Hepatocyte (in vitro differentiated cells): ENCODE results near the gene CRB3. TPM values are rescaled to one million over a fixed set of nuclear protein-coding genes. Genes with fewer than 3 reads are reported as not detected.

Source experiments
- DNase-seq: peaks from one replicate; pipeline ENCODE4 v3.0.0-alpha.2; 2016; ENCODE audit warnings: low spot score
- H2AFZ ChIP-seq: fragments of 200-600 bp; sonication (generic); 2 replicates; pipeline ENCODE4 v1.6.0; 2016; ENCODE audit warnings: antibody characterized with exemption, mild to moderate bottlenecking
- H3K27ac ChIP-seq: fragments of 200-600 bp; sonication (generic); 2 replicates; pipeline ENCODE4 v1.5.1; 2016; ENCODE audit warnings: mild to moderate bottlenecking
- H3K27me3 ChIP-seq: fragments of 200-600 bp; sonication (generic); 2 replicates; pipeline ENCODE4 v1.6.1; 2016
- H3K36me3 ChIP-seq: fragments of 200-600 bp; sonication (generic); replicated peaks from 2 replicates; pipeline ENCODE4 v1.5.1; 2016; ENCODE audit warnings: low read depth; ENCODE audit not compliant: insufficient read depth
- H3K4me1 ChIP-seq: fragments of 200-600 bp; sonication (generic); 2 replicates; pipeline ENCODE4 v1.5.1; 2016; ENCODE audit warnings: mild to moderate bottlenecking, moderate library complexity; ENCODE audit not compliant: insufficient read depth
- H3K4me2 ChIP-seq: fragments of 200-600 bp; sonication (generic); 2 replicates; pipeline ENCODE4 v1.6.0; 2016
- H3K4me3 ChIP-seq: fragments of 200-600 bp; sonication (generic); 2 replicates; pipeline ENCODE4 v1.5.1; 2016; ENCODE audit warnings: mild to moderate bottlenecking
- H3K79me2 ChIP-seq: fragments of 200-600 bp; sonication (generic); 2 replicates; pipeline ENCODE4 v1.6.0; 2017; ENCODE audit warnings: mild to moderate bottlenecking
- H3K9me2 ChIP-seq: fragments of 200-600 bp; sonication (generic); replicated peaks from 2 replicates; pipeline ENCODE4 v1.6.0; 2017; ENCODE audit warnings: mild to moderate bottlenecking; ENCODE audit not compliant: insufficient read depth
- H3K9me3 ChIP-seq: fragments of 200-600 bp; sonication (generic); 2 replicates; pipeline ENCODE4 v1.5.1; 2016; ENCODE audit warnings: low read depth, mild to moderate bottlenecking
- H4K20me1 ChIP-seq: fragments of 200-600 bp; sonication (generic); 2 replicates; pipeline ENCODE4 v1.6.0; 2016; ENCODE audit warnings: mild to moderate bottlenecking; ENCODE audit not compliant: insufficient read depth, poor library complexity, severe bottlenecking
- EZH2 ChIP-seq: fragments of 200-600 bp; sonication (generic); IDR thresholded peaks from 2 replicates; pipeline ENCODE4 v1.6.1; 2016; ENCODE audit warnings: antibody characterized with exemption, mild to moderate bottlenecking, borderline replicate concordance
- EZH2phosphoT487 ChIP-seq: fragments of 200-600 bp; sonication (generic); IDR thresholded peaks from one replicate; pipeline ENCODE4 v1.6.1; 2018; ENCODE audit warnings: antibody characterized with exemption, mild to moderate bottlenecking, low read depth, moderate library complexity; ENCODE audit not compliant: unreplicated experiment, severe bottlenecking
- WGBS: methylation state at CpG from one replicate; pipeline ENCODE4 v1.1.6; 2016; ENCODE audit warnings: low lambda C conversion rate; ENCODE audit errors: missing lambda C conversion rate; 5-methylcytosine and 5-hydroxymethylcytosine counted together
- polyA plus RNA-seq: library from polyadenylated mRNA; unstranded; fragments of >200 nt; fragmentation: Nextera tagmentation; extraction: Ambion mirVana; gene quantifications from 2 replicates; pipeline ENCODE4 v1.2.1, GENCODE V29; 2016
- total RNA-seq: library from RNA; depleted of rRNA; stranded (reverse); fragments of >200 nt; gene quantifications from 2 replicates; pipeline ENCODE4 v1.2.3, GENCODE V29; 2014
- TF ChIP-seq, protein P1 (sequence below): fragments of 200-600 bp; sonication (generic); IDR thresholded peaks from 2 replicates; pipeline ENCODE4 v1.5.1; 2016; ENCODE audit warnings: antibody characterized with exemption, mild to moderate bottlenecking; ENCODE audit not compliant: poor library complexity

Gene CRB3
- total and polyA plus RNA-seq, 2 experiments from 2014 or later: 42.5 to 71.4 TPM

DNA sequence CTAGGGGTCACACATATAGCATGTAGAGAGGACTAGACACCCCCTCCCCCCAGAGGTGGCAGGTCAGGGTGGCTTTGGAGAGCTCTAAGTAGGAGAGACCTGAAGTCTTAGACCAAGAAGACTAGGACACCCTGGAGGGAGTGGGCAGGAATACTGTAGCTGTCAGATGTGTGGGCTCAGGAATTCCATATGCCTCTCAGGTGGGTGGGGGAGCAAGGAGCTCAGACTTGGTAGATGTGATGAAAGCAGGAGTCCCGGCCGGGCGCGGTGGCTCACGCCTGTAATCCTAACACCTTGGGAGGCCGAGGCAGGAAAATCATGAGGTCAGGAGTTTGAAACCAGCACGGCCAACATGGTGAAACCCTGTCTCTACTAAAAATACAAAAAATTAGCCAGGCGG lies 1.6 kb downstream of the CRB3 start:
- Histone ChIP-seq H3K9me3 (no peaks in the 10 kb centered on the region), H3K9me2 (no peaks in the 10 kb centered on the region), H3K4me2 (peak overlapping the region; percentile 81), H3K79me2 (peaks cover 15% of the 10 kb centered on the region), H2AFZ (no peak overlapping the region), H3K27ac (no peak overlapping the region), H3K4me1 (no peaks in the 10 kb centered on the region), H4K20me1 (peaks cover 4% of the 10 kb centered on the region), H3K27me3 (no peaks in the 10 kb centered on the region), H3K4me3 (no peak overlapping the region), H3K36me3 (no peaks in the 10 kb centered on the region)
- no peak for DNase-seq
- TF ChIP-seq EZH2phosphoT487 (no peak), EZH2 (no peak)
- TF ChIP-seq, protein P1, sequence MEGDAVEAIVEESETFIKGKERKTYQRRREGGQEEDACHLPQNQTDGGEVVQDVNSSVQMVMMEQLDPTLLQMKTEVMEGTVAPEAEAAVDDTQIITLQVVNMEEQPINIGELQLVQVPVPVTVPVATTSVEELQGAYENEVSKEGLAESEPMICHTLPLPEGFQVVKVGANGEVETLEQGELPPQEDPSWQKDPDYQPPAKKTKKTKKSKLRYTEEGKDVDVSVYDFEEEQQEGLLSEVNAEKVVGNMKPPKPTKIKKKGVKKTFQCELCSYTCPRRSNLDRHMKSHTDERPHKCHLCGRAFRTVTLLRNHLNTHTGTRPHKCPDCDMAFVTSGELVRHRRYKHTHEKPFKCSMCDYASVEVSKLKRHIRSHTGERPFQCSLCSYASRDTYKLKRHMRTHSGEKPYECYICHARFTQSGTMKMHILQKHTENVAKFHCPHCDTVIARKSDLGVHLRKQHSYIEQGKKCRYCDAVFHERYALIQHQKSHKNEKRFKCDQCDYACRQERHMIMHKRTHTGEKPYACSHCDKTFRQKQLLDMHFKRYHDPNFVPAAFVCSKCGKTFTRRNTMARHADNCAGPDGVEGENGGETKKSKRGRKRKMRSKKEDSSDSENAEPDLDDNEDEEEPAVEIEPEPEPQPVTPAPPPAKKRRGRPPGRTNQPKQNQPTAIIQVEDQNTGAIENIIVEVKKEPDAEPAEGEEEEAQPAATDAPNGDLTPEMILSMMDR: no peak
- 90% methylated on average over 8 of the region's 8 CpGs for WGBS

DNA sequence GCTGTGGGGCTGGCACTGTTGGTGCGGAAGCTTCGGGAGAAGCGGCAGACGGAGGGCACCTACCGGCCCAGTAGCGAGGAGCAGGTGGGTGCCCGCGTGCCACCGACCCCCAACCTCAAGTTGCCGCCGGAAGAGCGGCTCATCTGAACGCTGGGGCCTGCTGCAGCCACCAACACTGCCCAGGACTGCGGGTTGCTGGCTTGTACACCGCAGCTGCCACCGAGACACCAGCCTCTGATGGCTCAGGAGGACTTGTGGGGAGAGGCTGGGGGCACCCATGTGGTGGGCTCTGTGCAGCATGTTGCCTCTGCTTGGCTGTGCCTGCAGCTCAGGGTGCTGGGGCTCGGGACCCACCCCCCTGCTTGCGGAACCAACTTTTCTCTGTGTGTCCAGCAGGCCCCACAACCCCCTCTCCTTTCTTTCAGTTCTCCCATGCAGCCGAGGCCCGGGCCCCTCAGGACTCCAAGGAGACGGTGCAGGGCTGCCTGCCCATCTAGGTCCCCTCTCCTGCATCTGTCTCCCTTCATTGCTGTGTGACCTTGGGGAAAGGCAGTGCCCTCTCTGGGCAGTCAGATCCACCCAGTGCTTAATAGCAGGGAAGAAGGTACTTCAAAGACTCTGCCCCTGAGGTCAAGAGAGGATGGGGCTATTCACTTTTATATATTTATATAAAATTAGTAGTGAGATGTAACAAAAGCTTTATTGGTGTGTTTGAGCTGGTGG lies 2.6 kb downstream of the CRB3 start:
- 93% methylated on average over 21 of the region's 21 CpGs for WGBS
- H4K20me1 ChIP-seq: peaks cover 4% of the 10 kb centered on the region
- no peaks in the 10 kb centered on the region for H3K9me2 ChIP-seq
- no peaks in the 10 kb centered on the region for H3K4me1 ChIP-seq
- no peak overlapping the region for H3K4me3 ChIP-seq
- H3K36me3 ChIP-seq: no peaks in the 10 kb centered on the region
- peaks cover 15% of the 10 kb centered on the region for H3K79me2 ChIP-seq
- no peak overlapping the region for H3K4me2 ChIP-seq
- DNase-seq: no peak
- no peak overlapping the region for H2AFZ ChIP-seq
- H3K27ac ChIP-seq: no peak overlapping the region
- TF ChIP-seq EZH2phosphoT487 (no peak), EZH2 (no peak)
- TF ChIP-seq, protein P1: no peak
- H3K9me3 ChIP-seq: no peaks in the 10 kb centered on the region
- no peaks in the 10 kb centered on the region for H3K27me3 ChIP-seq

DNA sequence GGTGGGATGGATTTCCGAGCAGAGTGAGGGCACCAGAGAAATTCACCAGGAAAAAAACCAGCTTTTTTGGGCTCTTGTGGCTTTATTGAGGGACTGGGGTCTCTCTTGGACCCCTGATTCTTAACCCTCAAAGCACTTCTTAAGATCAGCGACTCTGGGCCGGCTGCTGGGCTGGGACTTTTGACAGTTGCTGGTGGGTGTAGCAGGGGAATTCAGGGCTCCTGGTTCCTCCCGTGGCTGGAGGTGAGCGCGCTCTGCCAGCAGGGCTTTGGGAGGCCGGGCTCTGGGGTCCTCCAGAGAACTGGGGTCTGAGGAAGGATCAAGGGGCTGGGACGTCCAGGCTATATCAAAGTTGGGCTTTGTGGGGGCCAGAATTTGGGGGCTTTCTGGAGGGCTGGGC lies 3.3 kb downstream of the CRB3 start:
- Histone ChIP-seq H3K27me3 (no peaks in the 10 kb centered on the region), H3K9me2 (no peaks in the 10 kb centered on the region), H4K20me1 (peaks cover 4% of the 10 kb centered on the region), H2AFZ (no peak overlapping the region), H3K4me3 (no peak overlapping the region), H3K79me2 (peaks cover 15% of the 10 kb centered on the region), H3K4me2 (no peak overlapping the region), H3K9me3 (no peaks in the 10 kb centered on the region), H3K27ac (no peak overlapping the region), H3K36me3 (no peaks in the 10 kb centered on the region), H3K4me1 (no peaks in the 10 kb centered on the region)
- DNase-seq: no peak
- WGBS: 89% methylated on average over 8 of the region's 8 CpGs
- TF ChIP-seq, protein P1: no peak
- TF ChIP-seq EZH2phosphoT487 (no peak), EZH2 (no peak)
